ENCODE data around the gene CENPE.

DNA sequence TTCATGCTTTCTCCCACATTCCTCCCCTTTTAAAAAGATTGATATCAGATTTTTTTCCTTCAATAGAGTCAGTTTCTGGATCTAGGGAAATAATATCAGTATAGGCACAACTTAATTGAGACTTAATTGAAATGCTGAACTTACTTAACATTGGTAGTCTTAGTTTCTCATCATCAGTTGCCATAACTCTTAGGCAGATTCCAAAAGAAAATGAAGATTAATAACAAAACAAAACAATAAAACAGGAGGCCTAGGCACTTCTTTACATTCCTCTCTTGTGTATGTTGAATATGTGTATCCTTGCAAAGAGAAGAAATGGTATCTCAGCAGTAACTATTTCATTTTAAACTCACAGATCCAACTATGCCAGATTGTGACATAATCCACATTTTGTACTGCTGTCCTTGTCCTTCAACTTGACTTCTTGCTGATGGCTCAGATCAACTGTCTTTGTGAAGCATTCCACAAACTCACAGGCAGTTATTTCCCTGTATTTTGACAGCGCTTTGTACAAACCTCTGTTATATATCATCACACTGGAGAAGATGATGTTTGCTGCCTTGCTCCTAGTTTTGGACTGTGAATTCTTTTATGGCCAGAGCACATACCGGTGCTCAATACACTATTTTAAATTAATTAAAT is 112.5 kb downstream of the CENPE start:
- TF ChIP-seq POLR2AphosphoS5 (IDR thresholded peaks at IDR 0.05; ENCODE audit: borderline replicate concordance, low read depth, low read length) (no peak), EZH2 (IDR thresholded peaks at IDR 0.05) (no peak), FOXP2 (optimal IDR thresholded peaks at IDR 0.05; ENCODE audit: control extremely low read depth, extremely low read length, insufficient read depth) (no peak)

Data from SK-N-MC (cell line).